OCI-LY3 (cell line): Measurements from ENCODE around the gene FAM149B1.

Source experiments
- EZH2phosphoT487 ChIP-seq: fragments of 200-600 bp; shearing (Covaris generic); IDR thresholded peaks from 2 replicates; pipeline ENCODE4 v1.6.1; 2018; ENCODE audit warnings: antibody characterized with exemption, mixed run types, low read depth
- TF ChIP-seq, protein P1 (sequence below): fragments of 200-600, 300-600 bp; sonication (generic); IDR thresholded peaks from 2 replicates; pipeline ENCODE4 v1.5.1; 2014; ENCODE audit warnings: antibody characterized with exemption, low read length, low read depth

DNA sequence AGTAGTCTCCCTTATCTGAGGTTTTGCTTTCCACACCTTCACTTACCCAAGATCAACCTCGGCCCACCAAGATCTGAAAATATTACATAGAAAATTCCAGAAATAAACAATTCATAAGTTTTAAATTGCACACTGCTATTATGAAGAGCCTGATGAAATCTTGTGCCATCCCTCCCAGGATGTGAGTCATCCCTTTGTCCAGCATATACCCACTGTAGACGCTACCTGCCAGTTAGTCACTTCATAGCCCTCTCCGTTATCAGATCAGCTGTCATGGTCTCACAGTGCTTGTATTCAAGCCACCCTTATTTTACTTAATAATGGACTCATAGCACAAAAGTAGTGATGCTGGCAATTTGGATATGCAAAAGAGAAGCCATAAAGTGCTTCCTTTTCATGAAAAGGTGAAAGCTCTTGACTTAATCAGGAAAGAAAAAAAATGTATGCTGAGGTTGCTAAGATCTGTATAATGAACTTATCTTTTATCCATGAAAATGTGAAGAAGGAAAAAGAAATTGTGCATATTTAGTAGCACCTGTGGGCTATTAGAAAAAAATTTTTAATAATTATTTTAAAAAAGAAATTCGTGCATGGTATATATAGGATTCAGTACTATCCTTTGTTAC, 94.3 kb downstream of the FAM149B1 start:
- TF ChIP-seq, protein P1, sequence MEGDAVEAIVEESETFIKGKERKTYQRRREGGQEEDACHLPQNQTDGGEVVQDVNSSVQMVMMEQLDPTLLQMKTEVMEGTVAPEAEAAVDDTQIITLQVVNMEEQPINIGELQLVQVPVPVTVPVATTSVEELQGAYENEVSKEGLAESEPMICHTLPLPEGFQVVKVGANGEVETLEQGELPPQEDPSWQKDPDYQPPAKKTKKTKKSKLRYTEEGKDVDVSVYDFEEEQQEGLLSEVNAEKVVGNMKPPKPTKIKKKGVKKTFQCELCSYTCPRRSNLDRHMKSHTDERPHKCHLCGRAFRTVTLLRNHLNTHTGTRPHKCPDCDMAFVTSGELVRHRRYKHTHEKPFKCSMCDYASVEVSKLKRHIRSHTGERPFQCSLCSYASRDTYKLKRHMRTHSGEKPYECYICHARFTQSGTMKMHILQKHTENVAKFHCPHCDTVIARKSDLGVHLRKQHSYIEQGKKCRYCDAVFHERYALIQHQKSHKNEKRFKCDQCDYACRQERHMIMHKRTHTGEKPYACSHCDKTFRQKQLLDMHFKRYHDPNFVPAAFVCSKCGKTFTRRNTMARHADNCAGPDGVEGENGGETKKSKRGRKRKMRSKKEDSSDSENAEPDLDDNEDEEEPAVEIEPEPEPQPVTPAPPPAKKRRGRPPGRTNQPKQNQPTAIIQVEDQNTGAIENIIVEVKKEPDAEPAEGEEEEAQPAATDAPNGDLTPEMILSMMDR: no peak
- no peak for TF ChIP-seq EZH2phosphoT487
